ENCODE measurements around the gene ASTE1.
"Not testable (repeated sequence)": the region's sequence is repeated elsewhere in the genome, so short reads cannot be mapped to it uniquely, and the experiment has no call there.

The ASTE1 gene

GRCh38 chr3:131026321-131027151 is at the start of gene ASTE1, which contains the start of gene NEK11:
ASTE1 (minus strand) TSS chr3:131026825; CDS start chr3:131025306, 1,519 bp downstream.
NEK11 (plus strand) TSS chr3:131026877; CDS start chr3:131029709, 2,832 bp downstream.
- DNase-seq = peak; percentile 96

- DNase-seq = no peak
Measured at GRCh38 chr3:131075632-131076328, 49.2 kb upstream of the ASTE1 start.

- DNase-seq = no peak
Measured at GRCh38 chr3:131072845-131073244, 46.2 kb upstream of the ASTE1 start.

- DNase-seq = no peak
Measured at GRCh38 chr3:131072099-131072559, 45.5 kb upstream of the ASTE1 start.

- peak; percentile 37 for DNase-seq
Measured at GRCh38 chr3:131067983-131068382, 41.4 kb upstream of the ASTE1 start.

GRCh38 chr3:131053043-131053859 is 26.6 kb upstream of the ASTE1 start:
- DNase-seq = no peak

GRCh38 chr3:131050001-131050400 is 23.4 kb upstream of the ASTE1 start:
- no peak for DNase-seq

GRCh38 chr3:131048030-131048429 is 21.4 kb upstream of the ASTE1 start:
- no peak for DNase-seq

GRCh38 chr3:131047582-131047981 is 21.0 kb upstream of the ASTE1 start:
- DNase-seq = no peak

GRCh38 chr3:131042271-131042985 is 15.8 kb upstream of the ASTE1 start:
- not testable (repeated sequence) for DNase-seq

GRCh38 chr3:131038326-131038725 is 11.7 kb upstream of the ASTE1 start:
- DNase-seq = no peak

GRCh38 chr3:131036986-131037385 is 10.4 kb upstream of the ASTE1 start:
- DNase-seq = no peak

- DNase-seq = no peak
Measured at GRCh38 chr3:131036200-131036816, 9.7 kb upstream of the ASTE1 start.

- peak; percentile 50 for DNase-seq
Measured at GRCh38 chr3:131033480-131034080, 7.0 kb upstream of the ASTE1 start.

GRCh38 chr3:131031660-131032059 is 5.0 kb upstream of the ASTE1 start:
- no peak for DNase-seq

- DNase-seq = no peak
Measured at GRCh38 chr3:131028844-131029243, 2.2 kb upstream of the ASTE1 start.

GRCh38 chr3:131025539-131025938 is 1.1 kb downstream of the ASTE1 start:
- no peak for DNase-seq

- no peak for DNase-seq
Measured at GRCh38 chr3:131020122-131020693, 6.4 kb downstream of the ASTE1 start.

- DNase-seq = no peak
Measured at GRCh38 chr3:131018970-131019369, 7.7 kb downstream of the ASTE1 start.

GRCh38 chr3:131009698-131010097 is 16.9 kb downstream of the ASTE1 start:
- no peak for DNase-seq

- no peak for DNase-seq
Measured at GRCh38 chr3:131008326-131008725, 18.3 kb downstream of the ASTE1 start.

All from NCI-H1105 (cell line).